CD4-positive, alpha-beta memory T cell (primary cell): ENCODE data around the gene SUSD4. TPM values are rescaled to one million over a fixed set of nuclear protein-coding genes. Genes with fewer than 3 reads are reported as not detected.

ENCODE experiments used
- CTCF ChIA-PET: fragments of 350-600 bp; sonication (Branson Sonifier 250); formaldehyde crosslinking; loops from one replicate; lab custom pipeline; 2021; ENCODE audit warnings: inconsistent platforms; ENCODE audit not compliant: partially characterized antibody; lab: Charles Lee
- POLR2A ChIA-PET: fragments of 350-600 bp; sonication (Branson Sonifier 250); formaldehyde crosslinking; loops from one replicate; lab custom pipeline; 2021; ENCODE audit not compliant: partially characterized antibody; lab: Charles Lee
- DNase-seq, 5 donors: peaks; one replicate each; pipeline versions ENCODE4 v3.0.0 to v3.0.0-alpha.2; 2020 to 2022; ENCODE audit warnings: mixed read lengths in 1 of 5
- H3K27ac ChIP-seq: one replicate; pipeline ENCODE4 v1.7.0; 2013; ENCODE audit warnings: low read depth, low read length
- H3K27me3 ChIP-seq: 2 replicates; pipeline ENCODE4 v1.7.0; 2013; ENCODE audit warnings: mild to moderate bottlenecking, low read length, moderate library complexity; ENCODE audit not compliant: insufficient read depth
- H3K36me3 ChIP-seq: 2 replicates; pipeline ENCODE4 v1.7.0; 2013; ENCODE audit warnings: mild to moderate bottlenecking, low read length, moderate library complexity; ENCODE audit not compliant: insufficient read depth
- H3K4me1 ChIP-seq: 2 replicates; pipeline ENCODE4 v1.7.0; 2013; ENCODE audit warnings: mild to moderate bottlenecking, low read length, moderate library complexity; ENCODE audit not compliant: insufficient read depth
- H3K4me3 ChIP-seq, 2 donors: one replicate each; pipeline ENCODE4 v1.7.0; 2013; ENCODE audit warnings: low read length in 2 of 2, mild to moderate bottlenecking in 1 of 2
- H3K9me3 ChIP-seq, 2 donors: one replicate each; pipeline ENCODE4 v1.7.0; 2013; ENCODE audit warnings: low read length in 2 of 2, control low read depth in 1 of 2; ENCODE audit not compliant: control insufficient read depth in 1 of 2
- H3K27ac Mint-ChIP-seq, 7 donors: one replicate each; pipeline ENCODE4 v1.8.0; 2020 to 2021; ENCODE audit warnings: mixed read lengths in 7 of 7, mild to moderate bottlenecking in 6 of 7, inconsistent platforms in 3 of 7, moderate library complexity in 3 of 7
- H3K27me3 Mint-ChIP-seq, 2 donors: one replicate each; pipeline ENCODE4 v1.8.0; 2020 to 2021; ENCODE audit warnings: mixed read lengths in 2 of 2
- H3K36me3 Mint-ChIP-seq, 2 donors: one replicate each; pipeline ENCODE4 v1.8.0; 2020 to 2021; ENCODE audit warnings: mixed read lengths in 2 of 2, inconsistent platforms in 1 of 2, mild to moderate bottlenecking in 1 of 2
- H3K4me1 Mint-ChIP-seq, 4 donors: one replicate each; pipeline ENCODE4 v1.8.0; 2020 to 2021; ENCODE audit warnings: mixed read lengths in 4 of 4, mild to moderate bottlenecking in 1 of 4
- H3K4me3 Mint-ChIP-seq, 8 donors: one replicate each; pipeline ENCODE4 v1.8.0; 2020 to 2021; ENCODE audit warnings: mixed read lengths in 8 of 8, mild to moderate bottlenecking in 7 of 8, moderate library complexity in 6 of 8, inconsistent platforms in 3 of 8
- H3K9me3 Mint-ChIP-seq, 8 donors: one replicate each; pipeline ENCODE4 v1.8.0; 2020 to 2021; ENCODE audit warnings: mixed read lengths in 8 of 8, mild to moderate bottlenecking in 5 of 8, inconsistent platforms in 3 of 8, moderate library complexity in 1 of 8
- intact Hi-C: fragments of 100-400 bp; cut with micrococcal nuclease; formaldehyde crosslinking; loops from one replicate; pipeline ENCODE4 v1.15.1; 2023
- polyA plus RNA-seq, 2 donors: library from polyadenylated mRNA; unstranded; fragments of 300-500 nt; fragmentation: Illumina TruSeq; gene quantifications; one replicate each; pipeline ENCODE4 v1.2.3, GENCODE V29; 2021
- total RNA-seq, 2 experiments: library from RNA; stranded (reverse); gene quantifications; one replicate each; pipeline ENCODE4 v1.2.3, GENCODE V29; 2021

Gene SUSD4
- total and polyA plus RNA-seq, 4 experiments from 2014 or later = 2.9 to 18.5 (median 6.2) TPM

DNA sequence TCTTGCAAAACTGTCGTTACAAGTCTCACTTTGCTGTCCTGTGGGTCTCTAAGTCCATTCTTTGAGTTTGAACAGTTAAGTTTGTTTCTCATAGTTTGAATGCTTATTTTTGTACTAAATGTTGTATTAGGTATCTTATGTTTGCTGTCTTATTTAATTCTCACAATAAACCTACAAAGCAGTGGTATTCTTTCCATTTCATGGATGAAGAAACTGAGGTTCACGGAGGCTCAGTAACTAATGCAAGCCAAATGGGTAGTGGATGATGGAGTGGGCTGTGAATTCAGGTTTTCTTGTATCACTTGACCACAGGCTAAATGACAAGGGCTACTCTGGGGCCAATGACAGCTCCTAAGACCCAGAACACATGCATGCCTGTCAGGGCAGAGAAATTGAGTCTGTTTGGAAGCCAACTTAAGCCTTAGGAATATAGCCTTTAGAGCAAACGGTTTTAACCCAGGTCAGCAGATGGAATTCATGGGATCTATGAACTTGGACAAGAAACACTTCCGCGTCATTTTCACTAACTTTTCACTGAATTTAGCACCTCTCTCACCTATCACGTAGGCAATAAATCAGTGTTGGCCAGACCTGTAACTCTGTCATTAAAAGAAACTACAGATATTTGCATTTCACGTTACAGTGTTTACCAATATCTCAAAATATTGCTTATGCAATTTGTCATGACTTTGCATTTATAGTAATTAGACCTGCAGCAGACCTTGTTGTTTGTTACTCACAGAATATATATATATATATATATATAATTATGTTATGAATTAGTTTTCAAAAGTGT, 153.8 kb downstream of the SUSD4 start:
- Histone ChIP-seq H3K27ac (no peak overlapping the region), H3K27me3 (no peaks in the 10 kb centered on the region), H3K9me3 (no peaks in the 10 kb centered on the region), H3K4me1 (no peaks in the 10 kb centered on the region), H3K4me3 (no peak overlapping the region), H3K36me3 (no peaks in the 10 kb centered on the region)
- ChIA-PET CTCF (no interaction called here), POLR2A (no interaction called here)
- Mint-ChIP-seq H3K27ac (no peak overlapping the region), H3K36me3 (no peaks in the 10 kb centered on the region), H3K4me3 (no peak overlapping the region), H3K4me1 (no peaks in the 10 kb centered on the region), H3K27me3 (peaks cover 0 to 3% of the 10 kb centered on the region in 2 donors), H3K9me3 (no peaks in the 10 kb centered on the region)
- no peak for DNase-seq
- intact Hi-C loops = no loop called here

DNA sequence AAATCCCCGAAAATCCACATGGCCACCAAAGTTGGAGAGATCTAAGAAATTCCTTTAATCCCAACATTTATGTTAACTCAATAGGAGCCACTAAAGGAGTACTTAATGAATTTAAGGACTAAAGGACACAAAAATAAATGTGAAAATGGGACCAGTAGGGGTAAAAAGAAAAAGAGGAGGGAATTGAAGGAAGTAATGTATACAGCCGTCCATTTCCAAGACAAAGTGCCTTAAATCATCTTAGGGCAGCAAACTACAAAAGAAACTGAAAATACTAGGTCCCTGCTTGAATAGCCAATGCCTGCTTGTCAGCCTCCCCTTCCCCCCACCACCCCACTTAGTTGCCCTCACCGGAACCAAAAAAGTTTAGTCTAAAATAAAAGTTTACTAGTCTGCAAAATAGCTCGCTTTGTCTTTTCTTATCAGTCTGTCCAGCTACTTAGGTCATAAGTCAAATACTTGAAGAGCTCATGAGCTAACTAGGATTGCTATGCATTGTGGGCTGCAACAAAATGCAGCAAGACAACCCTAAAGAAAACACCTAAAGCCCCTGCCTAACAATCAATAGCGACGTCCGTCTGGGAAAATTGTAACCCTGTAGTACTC, 154.6 kb downstream of the SUSD4 start:
- Mint-ChIP-seq H3K27ac (no peak overlapping the region), H3K4me3 (no peak overlapping the region), H3K9me3 (no peaks in the 10 kb centered on the region), H3K4me1 (no peaks in the 10 kb centered on the region), H3K27me3 (peaks cover 0 to 3% of the 10 kb centered on the region in 2 donors), H3K36me3 (no peaks in the 10 kb centered on the region)
- Histone ChIP-seq H3K27me3 (no peaks in the 10 kb centered on the region), H3K36me3 (no peaks in the 10 kb centered on the region), H3K4me1 (no peaks in the 10 kb centered on the region), H3K27ac (no peak overlapping the region), H3K9me3 (no peaks in the 10 kb centered on the region), H3K4me3 (no peak overlapping the region)
- ChIA-PET POLR2A (no interaction called here), CTCF (no interaction called here)
- intact Hi-C loops = no loop called here
- no peak for DNase-seq

DNA sequence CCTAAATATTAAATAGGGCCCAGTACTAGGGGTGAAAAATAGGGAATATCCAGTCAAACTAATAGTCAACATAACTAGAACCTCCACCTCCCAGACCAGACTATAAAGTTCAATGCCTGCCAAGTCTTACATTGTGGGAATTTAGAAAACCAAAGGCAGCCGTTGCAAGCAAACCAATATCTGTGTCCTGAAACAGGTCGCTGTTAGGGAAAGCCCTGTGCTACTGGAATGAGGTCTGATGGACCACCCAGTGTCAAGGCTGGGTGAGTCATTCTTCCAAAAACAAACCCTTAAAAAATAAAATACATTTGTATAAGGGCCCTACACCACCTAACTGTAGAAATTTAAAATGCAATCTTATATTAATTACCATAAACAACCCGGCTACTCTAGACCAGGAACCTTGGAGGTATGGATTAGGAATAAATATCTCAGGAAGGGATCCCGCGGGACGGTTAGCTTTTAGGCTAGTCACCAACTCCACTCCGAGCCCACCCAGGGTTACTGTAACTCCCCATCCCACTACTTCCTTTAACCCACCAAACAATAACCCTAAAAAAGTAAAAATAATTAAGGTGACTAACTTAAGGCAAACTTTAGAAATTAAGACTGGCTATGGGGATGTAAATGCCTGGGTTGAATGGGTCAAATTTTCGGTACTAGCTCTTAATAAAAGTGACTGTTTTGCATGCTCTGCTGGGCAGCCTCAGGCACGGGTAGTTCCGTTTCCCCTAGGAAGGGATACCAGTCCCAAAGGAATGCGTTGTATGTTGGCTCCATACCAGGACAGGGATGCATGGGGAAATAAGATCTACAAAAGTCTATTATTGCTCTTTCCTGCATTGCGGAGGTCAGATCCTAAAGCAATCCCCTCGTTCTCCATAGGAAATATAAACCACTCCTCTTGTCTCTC, 155.6 kb downstream of the SUSD4 start:
- H3K36me3 ChIP-seq = no peaks in the 10 kb centered on the region
- Mint-ChIP-seq H3K9me3 (no peaks in the 10 kb centered on the region), H3K4me1 (no peaks in the 10 kb centered on the region), H3K27ac (no peak overlapping the region), H3K4me3 (no peak overlapping the region), H3K36me3 (no peaks in the 10 kb centered on the region), H3K27me3 (peaks cover 0 to 3% of the 10 kb centered on the region in 2 donors)
- H3K9me3 ChIP-seq = no peaks in the 10 kb centered on the region
- no peak overlapping the region for H3K4me3 ChIP-seq
- intact Hi-C loops = no loop called here
- no peak overlapping the region for H3K27ac ChIP-seq
- POLR2A ChIA-PET = no interaction called here
- no peaks in the 10 kb centered on the region for H3K27me3 ChIP-seq
- H3K4me1 ChIP-seq = no peaks in the 10 kb centered on the region
- no peak for DNase-seq
- CTCF ChIA-PET = no interaction called here

DNA sequence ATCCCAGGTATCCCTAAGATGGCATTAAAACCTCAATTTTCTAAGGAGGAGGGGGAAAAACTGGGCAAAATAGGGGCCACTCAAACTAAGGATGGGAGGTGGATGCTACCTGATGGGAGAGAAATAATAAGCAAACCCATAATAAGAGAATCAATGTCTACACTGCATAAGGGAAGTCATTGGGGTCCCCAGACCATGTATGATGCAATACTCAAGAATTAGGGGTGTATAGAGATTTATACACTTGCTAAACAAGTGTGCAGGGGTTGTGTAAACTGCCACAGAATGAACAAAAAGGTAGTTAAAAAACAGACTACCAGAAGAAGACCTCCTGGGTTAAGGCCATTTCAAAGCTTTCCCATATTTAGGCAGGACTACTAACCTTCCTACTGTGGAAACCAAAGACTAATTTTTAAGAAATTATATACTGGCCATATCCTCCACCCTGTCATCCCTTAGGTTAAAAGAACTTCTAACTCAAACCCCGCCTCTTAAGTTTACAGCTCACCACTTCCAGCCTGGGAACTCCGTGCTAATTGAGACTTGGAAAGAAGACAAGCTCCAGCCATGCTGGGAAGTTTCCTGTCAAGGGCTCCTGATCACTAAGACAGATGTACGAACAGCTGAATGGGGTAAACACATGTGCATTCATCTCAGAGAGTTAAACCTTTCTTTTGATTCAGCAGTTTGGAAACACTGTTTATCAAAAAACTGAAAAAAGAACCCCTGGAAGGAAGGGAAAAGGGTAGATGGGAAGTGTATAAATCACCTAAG, 156.5 kb downstream of the SUSD4 start:
- H3K4me1 Mint-ChIP-seq = no peaks in the 10 kb centered on the region
- CTCF ChIA-PET = no interaction called here

DNA sequence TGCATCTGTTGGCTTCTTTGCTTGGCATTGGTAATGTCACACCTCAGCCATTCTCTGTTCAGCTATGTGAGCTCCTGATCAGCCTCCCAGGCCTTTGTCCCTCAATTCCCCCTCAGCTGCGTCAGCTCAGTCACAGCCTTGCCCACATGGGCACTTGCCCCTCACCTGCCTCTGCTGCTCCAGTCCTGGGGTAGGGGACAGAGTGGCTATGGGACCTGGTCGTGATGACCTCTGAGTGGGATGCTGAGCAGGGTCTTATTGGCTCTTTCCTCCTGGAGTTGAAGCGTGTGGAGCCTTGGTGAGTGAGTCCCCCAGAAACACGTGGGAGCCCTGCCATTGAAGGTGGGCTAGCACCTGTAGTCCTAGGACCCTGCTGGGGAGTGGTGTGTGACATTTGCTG, 159.6 kb downstream of the SUSD4 start:
- no peak overlapping the region for H3K4me3 Mint-ChIP-seq
- intact Hi-C loops = no loop called here
- no peak overlapping the region for H3K27ac Mint-ChIP-seq
- peaks cover 0 to 3% of the 10 kb centered on the region in 2 donors for H3K27me3 Mint-ChIP-seq
- Histone ChIP-seq H3K4me1 (no peaks in the 10 kb centered on the region), H3K9me3 (no peaks in the 10 kb centered on the region), H3K27ac (no peak overlapping the region), H3K36me3 (no peaks in the 10 kb centered on the region), H3K4me3 (no peak overlapping the region), H3K27me3 (no peaks in the 10 kb centered on the region)
- H3K9me3 Mint-ChIP-seq = no peaks in the 10 kb centered on the region
- DNase-seq = no peak
- ChIA-PET POLR2A (interaction anchor here (0.9 kb wide), 1 partner anchor 40 kb away, joined by 3 read pairs; no protein-coding TSS in a partner anchor), CTCF (no interaction called here)
- H3K4me1 Mint-ChIP-seq = peaks cover 0 to 5% (median 3%) of the 10 kb centered on the region in 4 donors
- H3K36me3 Mint-ChIP-seq = no peaks in the 10 kb centered on the region

More for the DNA sequence above, 156.5 kb downstream of the SUSD4 start:
- H3K9me3 Mint-ChIP-seq = no peaks in the 10 kb centered on the region
- H3K36me3 ChIP-seq = no peaks in the 10 kb centered on the region
- no peaks in the 10 kb centered on the region for H3K9me3 ChIP-seq
- no peaks in the 10 kb centered on the region for H3K36me3 Mint-ChIP-seq
- POLR2A ChIA-PET = interaction anchor here (1.0 kb wide), 1 partner anchor 23 kb away, joined by 3 read pairs; no protein-coding TSS in a partner anchor
- intact Hi-C loops = no loop called here
- no peak overlapping the region for H3K4me3 Mint-ChIP-seq
- H3K27ac ChIP-seq = no peak overlapping the region
- peaks cover 0 to 3% of the 10 kb centered on the region in 2 donors for H3K27me3 Mint-ChIP-seq
- no peak overlapping the region for H3K27ac Mint-ChIP-seq
- no peak overlapping the region for H3K4me3 ChIP-seq
- DNase-seq = no peak
- no peaks in the 10 kb centered on the region for H3K27me3 ChIP-seq
- H3K4me1 ChIP-seq = no peaks in the 10 kb centered on the region

DNA sequence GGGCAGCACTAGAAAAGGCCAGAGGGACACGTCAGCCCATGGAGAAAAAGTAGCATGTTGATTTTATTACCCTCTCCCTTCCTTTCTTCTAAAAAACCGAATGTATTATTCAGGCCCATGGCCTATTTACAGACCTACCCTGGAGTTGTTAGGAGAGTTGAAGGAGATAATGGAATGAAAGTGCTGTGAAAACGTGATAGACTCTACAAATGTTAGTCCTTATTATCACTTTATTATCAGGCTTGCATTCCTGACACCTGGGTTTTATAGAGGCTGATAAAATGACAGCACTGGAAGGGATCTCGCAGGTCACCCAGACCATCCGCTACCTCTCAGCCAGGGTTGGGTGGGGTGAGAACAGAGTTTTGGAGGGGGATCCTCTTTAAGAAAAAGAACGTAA, 160.3 kb downstream of the SUSD4 start:
- Mint-ChIP-seq H3K4me3 (no peak overlapping the region), H3K4me1 (peaks cover 0 to 5% (median 3%) of the 10 kb centered on the region in 4 donors), H3K36me3 (no peaks in the 10 kb centered on the region), H3K27me3 (peaks cover 0 to 3% of the 10 kb centered on the region in 2 donors), H3K27ac (no peak overlapping the region), H3K9me3 (no peaks in the 10 kb centered on the region)
- POLR2A ChIA-PET = no interaction called here
- CTCF ChIA-PET = no interaction called here
- Histone ChIP-seq H3K4me3 (no peak overlapping the region), H3K27ac (no peak overlapping the region), H3K36me3 (no peaks in the 10 kb centered on the region), H3K27me3 (no peaks in the 10 kb centered on the region), H3K9me3 (no peaks in the 10 kb centered on the region), H3K4me1 (no peaks in the 10 kb centered on the region)
- DNase-seq = no peak
- intact Hi-C loops = no loop called here
